ENCODE data around the gene SLC25A38.

The SLC25A38 gene

DNA sequence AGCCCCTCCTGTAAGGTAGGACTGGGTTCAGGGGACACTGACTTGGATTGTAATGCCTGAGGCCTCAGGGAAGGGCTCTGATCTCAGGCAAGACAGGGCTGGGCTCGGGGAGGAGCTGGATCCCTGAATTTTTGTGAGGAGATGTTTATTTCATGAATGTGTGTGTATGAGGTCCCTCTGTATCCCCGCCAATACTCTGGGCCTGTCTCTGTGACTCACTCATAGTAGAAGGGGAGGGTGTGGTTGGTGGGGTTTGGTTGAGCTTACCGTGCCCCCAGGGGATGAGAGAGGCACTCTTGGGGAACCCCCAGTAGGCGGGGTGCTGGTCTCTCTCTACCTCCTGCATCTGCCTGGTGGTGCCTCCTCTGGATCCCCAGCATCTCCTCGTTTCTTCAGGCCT is 51.4 kb downstream of the SLC25A38 start:
- DNase-seq (ENCODE audit: low spot score), result no peak

GRCh38 chr3:39435006-39435748 is 52.0 kb downstream of the SLC25A38 start:
- DNase-seq (ENCODE audit: low spot score), result no peak

- no peak for DNase-seq (ENCODE audit: low spot score)
Observed at GRCh38 chr3:39438880-39439279, 55.7 kb downstream of the SLC25A38 start.

DNA sequence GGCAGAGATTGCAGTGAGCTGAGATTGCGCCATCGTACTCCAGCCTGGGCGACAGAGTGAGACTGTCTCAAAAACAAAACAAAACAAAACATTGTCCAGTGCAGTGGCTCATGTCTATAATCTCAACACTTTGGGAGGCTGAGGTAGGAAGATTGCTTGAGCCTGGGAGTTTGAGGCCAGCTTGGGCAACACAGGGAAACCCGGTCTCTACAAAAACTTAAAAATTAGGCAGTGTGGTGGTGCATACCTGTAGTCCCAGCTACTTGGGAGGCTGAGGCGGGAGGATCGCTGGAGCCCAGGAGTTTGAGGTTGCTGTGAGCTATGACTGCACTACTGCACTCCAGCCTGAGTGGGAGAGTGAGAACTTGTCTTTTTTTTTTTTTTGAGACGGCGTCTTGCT is 57.1 kb downstream of the SLC25A38 start:
- no peak for DNase-seq (ENCODE audit: low spot score)

GRCh38 chr3:39443530-39443929 is 60.4 kb downstream of the SLC25A38 start:
- no peak for DNase-seq (ENCODE audit: low spot score)

DNA sequence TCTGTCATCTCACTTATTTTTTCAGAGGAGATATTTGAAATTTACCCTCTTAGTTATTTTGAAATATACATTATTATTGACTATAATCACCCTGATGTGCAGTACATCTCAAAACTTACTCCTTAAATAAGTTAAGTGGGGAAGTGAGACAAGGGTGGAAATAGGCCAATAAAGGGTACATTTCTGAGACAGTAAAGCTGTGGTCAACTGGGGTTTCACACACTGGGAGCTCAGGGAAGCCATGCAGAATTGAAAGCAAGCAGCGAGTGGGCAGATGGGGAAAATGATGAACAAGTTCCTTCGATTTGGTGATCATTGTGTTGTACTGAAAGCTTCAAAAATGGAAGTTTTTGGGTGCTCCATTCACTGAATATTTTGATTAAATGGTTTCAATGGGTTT is 62.8 kb downstream of the SLC25A38 start:
- DNase-seq (ENCODE audit: low spot score), result no peak

GRCh38 chr3:39446444-39446843 is 63.3 kb downstream of the SLC25A38 start:
- DNase-seq (ENCODE audit: low spot score), result no peak

Measured in RKO (cell line).